NCI-H1436 (cell line): ENCODE measurements around the gene FAP.
A peak's percentile ranks its signal among the peaks of the same experiment; 100 is the strongest.

Experiments
- DNase-seq: peaks from one replicate; lab custom pipeline; 2025; lab: John Stamatoyannopoulos, UW

The FAP gene

DNA sequence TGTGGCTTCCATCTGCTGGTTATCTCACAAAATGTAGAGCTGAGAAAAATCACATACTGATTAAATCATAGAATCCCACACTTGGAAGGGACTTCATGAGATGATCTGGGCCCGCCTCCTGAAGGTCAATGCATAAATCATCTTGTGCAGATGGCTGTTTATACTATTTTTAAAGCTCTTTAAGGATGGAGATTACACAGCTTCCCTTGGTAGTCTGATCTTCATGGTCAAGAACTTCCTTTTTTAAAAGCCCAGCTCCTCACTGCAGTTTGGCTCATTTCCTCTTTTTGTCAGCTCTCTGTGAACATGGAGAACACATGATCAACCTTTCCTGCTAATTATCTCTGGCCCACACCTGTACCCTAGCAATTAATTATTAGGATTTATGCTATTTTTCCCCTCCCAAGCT is 117.1 kb downstream of the FAP start:
- no peak for DNase-seq

DNA sequence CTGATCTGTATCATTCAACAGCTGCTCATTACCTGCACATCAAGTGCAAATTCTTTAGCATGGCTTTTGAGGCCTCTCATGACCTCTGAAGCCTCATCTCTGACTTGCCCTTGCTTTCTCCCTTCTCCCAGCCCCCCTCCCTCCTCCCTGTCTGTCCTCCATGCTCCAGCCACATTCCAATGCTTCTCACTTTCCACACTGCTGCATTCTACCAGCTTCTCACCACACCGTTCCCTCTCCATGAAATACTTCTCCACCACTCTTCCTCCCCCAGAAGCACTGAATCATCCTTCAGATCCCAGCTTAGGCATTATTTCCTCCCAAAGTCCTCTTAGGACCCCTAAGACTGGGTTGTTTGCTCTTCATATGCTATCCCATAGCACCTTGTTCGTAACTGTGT is 118.1 kb downstream of the FAP start:
- DNase-seq, result no peak

- DNase-seq, result peak; percentile 48
Measured at GRCh38 chr2:162123806-162124758, 119.2 kb downstream of the FAP start.
